CD1c-positive myeloid dendritic cell (primary cell): ENCODE measurements around the gene CEP41.
"Not testable (repeated sequence)": the region's sequence is repeated elsewhere in the genome, so short reads cannot be mapped to it uniquely, and the experiment has no call there.

Source experiments
- DNase-seq: peaks from one replicate; pipeline ENCODE4 v3.0.0-alpha.2; 2016; ENCODE audit errors: extremely low spot score

CEP41 gene

GRCh38 chr7:130387628-130388403 is 53.0 kb downstream of the CEP41 start:
- no peak for DNase-seq

- DNase-seq = peak; percentile 35
Observed at GRCh38 chr7:130387306-130387627, 53.5 kb downstream of the CEP41 start.

- DNase-seq = no peak
Observed at GRCh38 chr7:130386876-130387275, 53.9 kb downstream of the CEP41 start.

- DNase-seq = no peak
Observed at GRCh38 chr7:130385600-130386066, 55.2 kb downstream of the CEP41 start.

- DNase-seq = no peak
Observed at GRCh38 chr7:130384841-130385599, 55.8 kb downstream of the CEP41 start.

- DNase-seq = peak; percentile 64
Observed at GRCh38 chr7:130384371-130384801, 56.4 kb downstream of the CEP41 start.

GRCh38 chr7:130383187-130383980 is 57.4 kb downstream of the CEP41 start:
- no peak for DNase-seq

GRCh38 chr7:130381468-130382312 is 59.1 kb downstream of the CEP41 start:
- no peak for DNase-seq

- DNase-seq = no peak
Observed at GRCh38 chr7:130380861-130381455, 59.9 kb downstream of the CEP41 start.

GRCh38 chr7:130379921-130380860 is 60.6 kb downstream of the CEP41 start, which contains the start of gene CPA1:
Gene CPA1 (plus strand): TSS chr7:130380494. CDS start chr7:130380521, 27 bp downstream.
- DNase-seq = no peak

GRCh38 chr7:130379532-130379920 is 61.3 kb downstream of the CEP41 start:
- no peak for DNase-seq

- no peak for DNase-seq
Observed at GRCh38 chr7:130379019-130379418, 61.8 kb downstream of the CEP41 start.

- DNase-seq = no peak
Observed at GRCh38 chr7:130377178-130377577, 63.6 kb downstream of the CEP41 start.

GRCh38 chr7:130376461-130376860 is 64.4 kb downstream of the CEP41 start:
- DNase-seq = not testable (repeated sequence)

GRCh38 chr7:130374507-130374906 is 66.3 kb downstream of the CEP41 start:
- DNase-seq = no peak

- DNase-seq = no peak
Observed at GRCh38 chr7:130372402-130373165, 68.2 kb downstream of the CEP41 start.

GRCh38 chr7:130371046-130371445 is 69.8 kb downstream of the CEP41 start:
- DNase-seq = no peak

- DNase-seq = no peak
Observed at GRCh38 chr7:130369831-130370550, 70.8 kb downstream of the CEP41 start.
